Uterus (tissue), 4 donors: ENCODE measurements around the gene PEAK1. TPM values are rescaled to one million over a fixed set of nuclear protein-coding genes. Genes with fewer than 3 reads are reported as not detected.

ENCODE experiments used
- DNase-seq, 2 donors: peaks; one replicate each; pipeline ENCODE4 v3.0.0-alpha.2; 2019 to 2020
- H3K27ac ChIP-seq, 2 donors: fragments of 200-600 bp; sonication (generic); 1 replicate in 1 of 2; 2 replicates in 1 of 2; pipeline ENCODE4 v1.5.1; 2016 to 2018
- H3K27me3 ChIP-seq, 2 donors: fragments of 200-600 bp; sonication (generic); one replicate each; pipeline ENCODE4 v1.5.1; 2018 to 2019; ENCODE audit warnings: control low read depth in 1 of 2
- H3K36me3 ChIP-seq, 2 donors: fragments of 200-600 bp; sonication (generic); one replicate each; pipeline ENCODE4 v1.5.1; 2019; ENCODE audit warnings: control low read depth in 1 of 2
- H3K4me1 ChIP-seq, 2 donors: fragments of 200-600 bp; sonication (generic); one replicate each; pipeline ENCODE4 v1.5.1; 2018 to 2019; ENCODE audit warnings: control low read depth in 1 of 2
- H3K4me3 ChIP-seq, 2 donors: fragments of 200-600 bp; sonication (generic); 1 replicate in 1 of 2; 2 replicates in 1 of 2; pipeline ENCODE4 v1.5.1; 2018 to 2019; ENCODE audit warnings: mild to moderate bottlenecking in 1 of 2
- H3K9me3 ChIP-seq, 2 donors: fragments of 200-600 bp; sonication (generic); one replicate each; pipeline ENCODE4 v1.5.1; 2019; ENCODE audit warnings: control low read depth in 1 of 2
- POLR2A ChIP-seq, 2 donors: fragments of 450-650 bp; IDR thresholded peaks; one replicate each; pipeline ENCODE4 v1.6.1; 2016; ENCODE audit warnings: antibody characterized with exemption in 2 of 2, mild to moderate bottlenecking in 1 of 2, moderate library complexity in 1 of 2
- intact Hi-C: fragments of 100-400 bp; cut with DNase I; formaldehyde crosslinking; loops from one replicate; pipeline ENCODE4 v1.15.1; 2023; ENCODE audit warnings: low total_unique reads
- total RNA-seq, 4 donors: library from RNA; depleted of rRNA in 3 of 4; stranded (reverse); fragments of >200 nt in 3 of 4; gene quantifications; one replicate each; pipeline versions ENCODE4 v1.1.0 to v1.2.4, GENCODE V29; 2014 to 2023
- TF ChIP-seq, protein P1 (sequence below), 4 experiments: fragments of 200-600 bp in 2 of 4; fragments of 450-650 bp in 2 of 4; sonication (generic) in 2 of 4; IDR thresholded peaks; one replicate each; pipeline ENCODE4 v1.5.1; 2016 to 2019; ENCODE audit warnings: antibody characterized with exemption in 4 of 4, mild to moderate bottlenecking in 2 of 4, moderate library complexity in 1 of 4
- donor health status: DM: yes; HTN: yes; CAD: no.

The PEAK1 gene
- total RNA-seq, 4 donors from 2014 or later = 14.4 to 87.3 (median 43.5) TPM

DNA sequence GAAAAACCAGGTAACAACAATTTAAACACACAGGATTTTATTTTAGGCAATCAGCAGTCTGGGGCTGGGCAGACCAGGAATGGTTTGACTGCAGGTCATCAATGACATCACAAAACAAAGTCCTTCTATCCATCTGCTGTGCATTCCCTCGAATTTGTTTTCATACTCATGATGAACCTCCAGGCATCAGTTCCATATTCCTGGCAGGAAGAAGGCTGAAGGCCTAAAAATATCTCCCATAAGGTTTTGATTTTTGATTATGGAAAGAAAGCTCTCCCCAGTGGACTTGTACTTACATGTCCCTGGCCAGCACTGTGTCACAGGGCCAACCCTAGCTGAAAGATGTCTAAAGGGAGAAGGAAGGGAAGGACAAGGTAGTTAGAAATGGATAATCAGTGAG, 107.4 kb downstream of the PEAK1 start:
- intact Hi-C loops = no loop called here
- no peak for DNase-seq
- Histone ChIP-seq H3K4me3 (no peak overlapping the region), H3K36me3 (no peaks in the 10 kb centered on the region), H3K27me3 (no peaks in the 10 kb centered on the region), H3K4me1 (no peaks in the 10 kb centered on the region), H3K27ac (no peak overlapping the region), H3K9me3 (no peaks in the 10 kb centered on the region)
- TF ChIP-seq, protein P1, sequence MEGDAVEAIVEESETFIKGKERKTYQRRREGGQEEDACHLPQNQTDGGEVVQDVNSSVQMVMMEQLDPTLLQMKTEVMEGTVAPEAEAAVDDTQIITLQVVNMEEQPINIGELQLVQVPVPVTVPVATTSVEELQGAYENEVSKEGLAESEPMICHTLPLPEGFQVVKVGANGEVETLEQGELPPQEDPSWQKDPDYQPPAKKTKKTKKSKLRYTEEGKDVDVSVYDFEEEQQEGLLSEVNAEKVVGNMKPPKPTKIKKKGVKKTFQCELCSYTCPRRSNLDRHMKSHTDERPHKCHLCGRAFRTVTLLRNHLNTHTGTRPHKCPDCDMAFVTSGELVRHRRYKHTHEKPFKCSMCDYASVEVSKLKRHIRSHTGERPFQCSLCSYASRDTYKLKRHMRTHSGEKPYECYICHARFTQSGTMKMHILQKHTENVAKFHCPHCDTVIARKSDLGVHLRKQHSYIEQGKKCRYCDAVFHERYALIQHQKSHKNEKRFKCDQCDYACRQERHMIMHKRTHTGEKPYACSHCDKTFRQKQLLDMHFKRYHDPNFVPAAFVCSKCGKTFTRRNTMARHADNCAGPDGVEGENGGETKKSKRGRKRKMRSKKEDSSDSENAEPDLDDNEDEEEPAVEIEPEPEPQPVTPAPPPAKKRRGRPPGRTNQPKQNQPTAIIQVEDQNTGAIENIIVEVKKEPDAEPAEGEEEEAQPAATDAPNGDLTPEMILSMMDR (IDR thresholded peaks at IDR 0.05) = no peak
- TF ChIP-seq POLR2A (IDR thresholded peaks at IDR 0.05) = no peak

DNA sequence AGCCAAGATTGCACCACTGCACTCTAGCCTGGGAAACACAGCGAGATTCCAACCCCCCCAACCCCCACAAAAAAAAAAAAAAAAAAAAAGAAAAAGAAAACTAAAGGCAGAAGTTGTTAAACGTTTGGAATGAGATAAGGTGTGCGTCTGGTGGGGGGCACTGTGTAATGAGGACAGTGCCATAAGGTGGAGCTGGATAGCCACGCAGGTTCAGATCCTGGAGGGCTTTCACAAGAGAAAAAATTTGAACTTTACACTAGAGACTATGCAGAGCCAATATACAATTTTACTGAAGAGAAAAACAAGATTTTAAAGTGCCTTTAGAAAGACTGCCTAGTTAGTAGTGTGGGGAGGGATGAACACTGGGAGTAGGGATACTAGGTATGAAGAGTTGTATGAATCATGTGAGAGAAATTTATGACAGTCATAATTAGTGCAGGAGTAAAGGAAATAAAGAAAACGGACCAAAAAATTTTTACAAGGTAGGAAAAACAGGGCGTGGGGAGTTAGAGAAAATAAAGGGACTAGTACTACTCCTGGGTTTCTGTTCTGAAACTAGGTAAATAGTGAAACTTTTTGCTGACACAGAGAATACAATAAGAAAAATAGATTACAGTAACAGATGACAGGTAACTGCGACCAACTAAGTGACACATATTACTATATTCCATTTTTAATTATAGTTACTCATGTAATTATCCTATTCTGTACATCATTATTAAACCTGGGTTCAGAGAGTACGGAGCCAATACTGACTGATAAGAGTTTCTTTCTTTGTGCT, 108.1 kb downstream of the PEAK1 start:
- DNase-seq = no peak
- intact Hi-C loops = no loop called here
- Histone ChIP-seq H3K27ac (no peak overlapping the region), H3K27me3 (no peaks in the 10 kb centered on the region), H3K36me3 (no peaks in the 10 kb centered on the region), H3K4me1 (no peaks in the 10 kb centered on the region), H3K4me3 (no peak overlapping the region), H3K9me3 (no peaks in the 10 kb centered on the region)
- TF ChIP-seq POLR2A (IDR thresholded peaks at IDR 0.05) = no peak
- TF ChIP-seq, protein P1 (IDR thresholded peaks at IDR 0.05) = no peak

DNA sequence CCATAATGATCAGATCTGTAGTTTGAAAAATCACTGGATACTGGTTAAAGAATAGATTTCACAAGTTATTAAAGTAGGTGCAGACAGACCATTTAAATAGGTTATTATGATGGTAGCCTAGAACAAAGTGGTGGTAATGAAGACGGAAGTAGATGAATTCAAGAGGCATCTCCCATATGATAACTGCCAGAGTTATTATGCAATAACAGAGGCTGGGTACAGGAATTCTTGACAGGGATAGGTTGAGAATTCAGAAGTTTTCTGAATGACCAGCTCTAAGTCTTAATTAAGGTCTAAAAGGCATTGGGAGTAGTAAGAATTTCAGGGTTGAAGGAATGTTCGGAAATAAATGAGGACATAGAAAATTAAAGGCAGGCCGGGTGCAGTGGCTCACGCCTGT, 108.9 kb downstream of the PEAK1 start:
- DNase-seq = no peak
- intact Hi-C loops = no loop called here
- Histone ChIP-seq H3K27me3 (no peaks in the 10 kb centered on the region), H3K9me3 (no peaks in the 10 kb centered on the region), H3K4me3 (no peak overlapping the region), H3K36me3 (no peaks in the 10 kb centered on the region), H3K4me1 (no peaks in the 10 kb centered on the region), H3K27ac (no peak overlapping the region)
- no peak for TF ChIP-seq POLR2A (IDR thresholded peaks at IDR 0.05)
- TF ChIP-seq, protein P1 (IDR thresholded peaks at IDR 0.05) = no peak

DNA sequence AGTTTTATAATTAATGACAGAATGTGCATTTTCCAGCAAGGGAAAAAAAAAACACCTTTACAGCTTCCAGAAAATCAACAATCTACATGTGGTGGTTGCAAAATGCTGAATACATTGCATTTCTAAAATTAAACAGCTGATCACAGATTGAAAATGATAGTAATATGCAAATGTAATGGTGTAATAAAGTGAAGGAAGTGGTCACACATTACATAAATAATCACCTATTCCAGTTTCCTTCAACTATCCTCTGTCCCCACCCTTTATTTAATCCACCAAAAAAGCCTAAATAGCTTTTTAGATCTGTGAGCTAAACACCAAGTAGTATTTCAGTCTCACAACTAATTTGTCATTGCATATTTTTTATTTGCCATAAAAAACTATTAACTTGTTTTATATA, 110.5 kb downstream of the PEAK1 start:
- no peak for TF ChIP-seq POLR2A (IDR thresholded peaks at IDR 0.05)
- TF ChIP-seq, protein P1 (IDR thresholded peaks at IDR 0.05) = no peak
- H3K27ac ChIP-seq = no peak overlapping the region
- no peaks in the 10 kb centered on the region for H3K4me1 ChIP-seq
- H3K9me3 ChIP-seq = no peaks in the 10 kb centered on the region
- H3K27me3 ChIP-seq = no peaks in the 10 kb centered on the region
- no peaks in the 10 kb centered on the region for H3K36me3 ChIP-seq
- no peak overlapping the region for H3K4me3 ChIP-seq
- no peak for DNase-seq
- intact Hi-C loops = no loop called here

DNA sequence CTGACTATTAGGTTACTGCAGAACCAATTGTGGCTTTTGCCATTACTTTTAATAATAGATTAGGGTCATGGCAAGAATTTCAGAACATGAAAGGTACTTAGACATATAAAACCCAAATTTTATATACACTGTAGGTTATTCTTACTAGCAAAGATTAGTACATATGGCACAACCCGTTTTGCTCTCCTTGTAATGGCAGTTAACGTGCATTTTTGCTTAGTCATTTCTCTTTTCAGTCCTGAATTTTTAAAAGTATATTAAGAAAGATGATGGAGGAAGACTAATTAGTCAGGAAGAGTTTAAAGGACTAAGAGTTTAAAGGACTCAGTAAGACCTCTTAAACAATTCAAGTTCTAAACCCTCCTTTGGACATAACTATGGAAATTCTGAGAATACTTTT, 114.0 kb downstream of the PEAK1 start:
- DNase-seq = no peak
- no peaks in the 10 kb centered on the region for H3K36me3 ChIP-seq
- H3K27me3 ChIP-seq = no peaks in the 10 kb centered on the region
- no peaks in the 10 kb centered on the region for H3K4me1 ChIP-seq
- TF ChIP-seq POLR2A (IDR thresholded peaks at IDR 0.05) = no peak
- TF ChIP-seq, protein P1 (IDR thresholded peaks at IDR 0.05) = no peak
- intact Hi-C loops = no loop called here
- no peak overlapping the region for H3K4me3 ChIP-seq
- H3K9me3 ChIP-seq = no peaks in the 10 kb centered on the region
- H3K27ac ChIP-seq = no peak overlapping the region
